Dedifferentiated amniotic fluid mesenchymal stem cell (primary cell): ENCODE measurements around the gene TTLL8.
A peak's percentile ranks its signal among the peaks of the same experiment; 100 is the strongest.

Source experiments
- DNase-seq: peaks from one replicate; pipeline ENCODE4 v3.0.0-alpha.2; 2016; ENCODE audit errors: extremely low spot score

The TTLL8 gene

DNA sequence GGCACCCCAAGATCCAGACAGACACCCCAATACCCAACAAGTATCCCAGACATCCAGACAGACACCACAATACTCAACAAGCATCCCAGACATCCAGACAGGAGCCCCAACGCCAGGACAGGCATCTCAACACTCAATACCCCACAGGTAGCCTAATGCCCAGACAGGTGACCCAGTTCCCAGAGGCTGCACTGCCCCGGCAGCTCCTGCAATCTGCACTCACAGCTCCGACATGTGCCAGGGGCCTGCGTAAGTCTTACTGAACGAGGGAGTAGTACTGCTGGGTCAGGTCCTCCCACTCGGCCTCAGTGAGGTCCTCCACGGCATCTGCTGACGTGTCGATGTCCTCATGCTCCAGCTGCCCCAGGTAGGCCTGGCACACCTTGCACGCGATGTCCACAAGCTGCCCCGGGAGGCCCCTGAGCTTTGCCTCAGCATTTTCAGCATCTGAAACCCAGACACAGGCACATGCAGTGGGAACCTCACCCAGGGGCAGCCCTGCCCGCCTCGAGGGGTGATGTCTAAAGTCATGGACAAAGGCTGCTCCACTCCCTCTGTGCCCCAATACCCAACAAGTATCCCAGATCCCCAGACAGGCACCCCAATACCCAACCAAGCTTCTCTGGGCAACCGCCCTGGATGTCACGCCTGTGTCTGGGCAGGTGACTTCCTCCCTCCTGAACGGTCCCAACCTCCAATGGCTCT, 16.6 kb downstream of the TTLL8 start:
- DNase-seq: no peak

DNA sequence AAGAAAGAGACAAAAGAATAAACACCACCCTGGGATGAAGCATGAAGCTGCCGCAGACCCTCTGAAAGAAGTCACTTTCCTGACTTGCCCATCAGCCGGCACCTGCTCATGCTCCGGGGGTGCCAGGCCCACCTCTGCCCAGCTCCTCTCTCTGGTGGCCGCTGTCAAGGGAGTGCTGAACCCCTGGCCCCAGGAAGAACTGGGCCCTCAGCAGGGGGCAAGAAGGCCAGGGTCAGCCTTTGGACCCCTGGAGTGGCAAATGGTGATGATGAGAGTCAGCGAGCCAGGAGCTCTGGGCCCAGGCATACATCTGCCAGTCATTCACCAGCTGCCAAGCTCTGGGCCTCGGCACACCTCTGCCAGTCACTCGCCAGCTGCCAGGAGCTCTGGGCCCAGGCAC, 17.4 kb downstream of the TTLL8 start:
- DNase-seq: no peak

DNA sequence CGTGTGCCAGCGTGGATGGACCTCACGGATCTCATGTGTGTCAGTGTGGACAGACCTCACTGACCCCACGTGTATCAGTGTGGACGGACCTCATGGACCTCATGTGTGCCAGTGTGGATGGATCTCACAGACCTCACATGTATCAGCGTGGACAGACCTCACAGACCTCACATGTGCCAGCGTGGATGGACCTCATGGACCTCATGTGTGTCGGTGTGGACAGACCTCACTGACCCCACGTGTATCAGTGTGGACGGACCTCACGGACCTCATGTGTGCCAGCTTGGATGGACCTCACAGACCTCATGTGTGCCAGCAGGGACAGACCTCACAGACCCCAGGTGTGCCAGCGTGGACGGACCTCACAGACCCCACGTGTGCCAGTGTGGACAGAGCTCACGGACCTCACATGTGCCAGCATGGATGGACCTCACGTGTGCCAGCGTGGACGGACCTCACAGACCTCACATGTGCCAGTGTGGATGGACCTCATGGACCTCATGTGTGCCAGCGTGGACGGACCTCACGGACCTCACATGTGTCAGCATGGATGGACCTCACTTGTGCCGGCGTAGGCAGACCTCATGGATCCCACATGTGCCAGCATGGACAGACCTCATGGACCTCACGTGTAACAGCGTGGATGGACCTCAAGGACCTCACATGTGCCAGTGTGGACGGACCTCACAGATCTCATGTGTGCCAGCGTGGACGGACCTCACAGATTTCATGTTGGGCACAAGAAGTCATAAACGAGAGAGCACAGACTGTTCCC, 18.2 kb downstream of the TTLL8 start:
- DNase-seq: no peak

DNA sequence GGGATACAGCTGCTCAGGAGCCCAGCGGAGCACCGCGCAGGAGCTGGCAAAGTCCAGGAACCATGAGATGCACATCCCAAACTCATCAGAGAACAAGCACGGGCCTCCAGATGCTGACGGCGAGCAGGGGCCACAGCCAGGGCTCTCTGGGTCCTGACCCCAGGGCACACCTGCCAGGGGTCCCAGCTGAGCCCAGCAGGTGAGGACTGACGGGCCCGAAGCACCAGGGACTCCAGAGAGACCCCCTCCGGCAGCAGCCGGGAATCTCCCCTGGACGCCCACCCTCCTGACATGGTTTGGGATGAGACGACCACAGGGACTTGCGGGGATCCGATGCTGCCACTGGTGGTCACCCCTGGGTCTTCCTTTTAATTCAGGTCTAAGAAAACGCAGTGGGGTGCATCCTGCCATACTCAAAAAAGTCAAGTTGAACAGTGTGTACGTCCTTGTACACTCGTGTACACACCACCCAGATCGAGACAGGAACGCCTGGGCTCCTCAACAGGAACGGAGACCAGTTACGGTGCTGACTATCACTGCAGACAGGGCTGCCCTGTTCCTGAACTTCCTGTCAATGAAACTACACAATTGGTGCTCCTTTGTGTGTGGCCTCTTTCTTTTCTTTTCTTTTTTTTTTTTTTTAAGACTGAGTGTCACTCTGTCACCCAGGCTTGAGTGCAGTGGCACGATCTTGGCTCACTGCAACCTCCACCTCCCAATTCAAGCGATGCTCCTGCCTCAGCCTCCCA, 21.9 kb downstream of the TTLL8 start:
- no peak for DNase-seq

DNA sequence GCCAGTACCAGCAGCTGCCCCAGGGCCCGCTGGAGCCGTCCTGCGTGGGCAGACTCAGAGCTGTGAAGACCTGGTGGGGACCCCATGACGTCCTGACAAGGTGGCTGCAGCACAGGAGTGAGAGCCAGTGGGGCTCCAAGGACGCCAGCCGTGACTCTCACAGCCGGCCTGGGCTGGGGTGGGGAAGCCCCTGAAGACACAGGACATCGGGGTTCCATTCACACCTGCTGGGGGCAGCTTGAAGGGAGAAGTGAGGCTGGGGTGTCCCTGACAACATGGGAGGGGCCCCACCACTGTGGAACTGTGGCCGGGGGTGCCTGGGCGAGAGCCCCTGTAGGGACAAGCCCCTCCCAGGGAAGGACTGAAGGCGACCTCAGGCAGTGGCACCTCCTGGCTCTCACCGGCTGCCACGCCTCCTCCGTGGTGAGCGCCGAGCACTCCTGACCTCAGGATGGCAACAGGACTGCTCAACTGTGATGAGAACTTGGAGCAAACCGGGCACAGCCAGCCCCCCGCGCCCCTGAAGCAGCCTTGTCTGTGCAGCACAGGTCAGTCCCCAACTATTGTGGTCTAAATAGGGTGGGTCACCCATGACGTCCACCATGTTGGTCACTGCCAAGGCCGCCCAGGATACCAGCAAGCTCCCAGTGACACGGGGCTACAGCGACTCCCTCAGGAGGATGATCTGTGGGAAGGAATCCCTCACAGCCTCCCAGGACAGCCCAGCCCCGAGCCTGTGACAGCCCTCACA, 22.8 kb downstream of the TTLL8 start:
- DNase-seq: no peak

DNA sequence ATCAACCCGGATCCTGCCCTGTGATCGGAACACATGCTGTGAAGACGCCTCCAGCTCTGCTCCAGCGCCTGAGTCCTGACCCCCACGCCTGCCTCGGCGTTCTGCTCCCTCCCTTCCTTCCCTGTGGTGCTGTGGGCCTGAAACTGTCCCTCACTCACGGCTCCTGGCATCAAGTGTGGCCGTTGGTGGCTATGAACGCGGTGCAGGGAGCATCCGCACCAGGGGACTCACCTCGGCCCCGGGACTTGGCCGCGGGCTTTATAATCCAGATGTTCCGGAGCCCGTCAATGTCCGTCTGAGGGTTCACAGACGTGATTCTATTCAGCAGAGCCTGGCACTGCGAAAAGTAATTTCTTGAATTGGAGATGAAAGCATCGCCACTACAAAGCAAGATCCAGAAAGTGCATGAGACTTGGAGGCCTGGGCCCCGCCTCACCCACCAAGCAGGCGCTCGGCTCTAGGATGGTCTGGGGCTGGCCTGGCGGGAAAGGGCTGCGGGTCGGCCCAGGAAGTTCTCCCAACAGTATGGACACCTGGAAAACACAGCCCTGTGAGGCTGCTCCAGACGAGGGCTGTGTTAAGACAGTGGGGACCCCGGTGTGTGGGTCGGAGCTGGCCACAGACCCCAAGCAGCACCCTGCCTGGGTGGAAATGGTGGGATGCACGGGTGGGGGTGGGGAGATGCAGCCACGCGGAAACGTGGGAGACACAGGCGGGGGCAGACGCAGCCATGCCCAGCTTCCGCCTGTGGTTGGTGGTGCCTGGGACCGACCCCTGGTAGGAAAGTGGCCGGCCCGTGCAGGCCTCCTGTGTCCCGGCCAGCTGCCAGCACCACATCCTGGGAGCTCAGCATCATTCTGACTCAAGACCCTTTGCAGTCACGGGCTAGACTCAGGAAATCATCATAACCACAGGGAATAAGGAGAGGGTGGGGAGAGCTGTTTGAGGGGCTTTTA, 23.7 kb downstream of the TTLL8 start:
- DNase-seq: no peak

DNA sequence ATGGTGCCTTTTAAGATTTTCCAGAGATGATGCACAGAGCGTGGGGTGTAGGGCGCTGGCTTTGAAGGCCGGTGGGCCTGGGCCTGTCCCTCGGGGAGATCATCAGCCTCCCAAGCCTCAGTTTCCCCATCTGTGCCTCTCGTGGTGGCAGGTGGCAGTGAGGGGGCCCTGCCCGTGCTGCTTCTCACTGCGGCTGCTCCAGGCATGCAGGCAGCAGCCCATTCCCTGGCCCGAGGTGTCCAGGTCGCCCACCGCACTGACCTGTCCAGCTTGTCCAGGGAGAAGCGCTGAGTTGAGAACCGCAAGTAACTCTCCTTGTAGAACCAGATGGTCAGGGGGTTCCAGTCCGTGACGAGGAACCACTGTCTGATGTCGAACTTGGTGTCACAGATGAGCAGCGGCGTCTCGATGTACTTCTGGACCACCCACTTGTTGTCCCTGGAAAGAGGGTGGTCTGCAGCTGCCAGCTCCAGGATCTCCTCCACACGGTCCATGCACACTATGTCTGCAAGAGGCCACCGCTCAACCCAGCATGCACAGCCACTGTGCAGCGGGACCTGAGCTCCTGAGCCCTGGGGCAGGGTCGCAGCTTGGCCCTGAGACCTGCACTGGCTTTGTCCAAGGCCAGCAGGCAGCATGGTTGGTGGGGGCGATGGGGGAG, 25.0 kb downstream of the TTLL8 start:
- no peak for DNase-seq

DNA sequence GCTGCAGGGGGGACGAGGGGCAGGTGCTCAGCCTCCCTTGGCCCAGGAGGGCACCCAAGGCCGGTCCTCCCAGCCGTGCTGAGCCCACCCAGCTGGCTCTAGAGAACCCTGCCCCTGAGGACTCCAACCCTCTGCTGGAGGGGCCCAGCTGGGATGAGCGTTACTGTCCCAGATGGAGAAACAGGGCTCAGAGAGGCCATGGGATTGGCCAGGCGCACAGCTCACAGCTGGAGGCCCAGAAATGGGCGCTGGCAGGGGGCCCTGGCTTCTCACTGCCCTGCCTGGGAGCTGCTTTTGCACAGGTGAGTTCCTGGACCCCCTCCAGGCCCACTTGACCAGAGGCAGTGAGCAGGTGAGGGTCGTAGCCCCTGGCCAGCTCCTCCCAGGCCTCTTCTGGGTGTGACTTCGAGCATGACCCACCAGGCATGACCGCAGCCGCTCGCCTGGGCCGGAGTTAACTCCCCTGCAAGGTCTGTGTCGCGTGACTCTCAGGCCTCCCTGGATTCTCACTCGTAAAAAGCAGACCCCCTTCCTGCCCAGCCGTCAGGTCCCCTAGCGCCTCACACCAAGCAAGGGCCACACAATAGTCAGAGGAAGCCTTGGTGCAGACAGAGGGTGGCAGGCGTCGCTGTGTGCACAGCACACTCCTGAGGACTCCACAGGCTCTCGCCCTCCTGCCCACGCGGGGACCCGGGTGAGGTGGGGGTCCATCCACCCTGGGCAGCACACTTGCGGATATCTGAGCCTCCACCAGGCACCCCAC, 25.8 kb downstream of the TTLL8 start:
- no peak for DNase-seq

DNA sequence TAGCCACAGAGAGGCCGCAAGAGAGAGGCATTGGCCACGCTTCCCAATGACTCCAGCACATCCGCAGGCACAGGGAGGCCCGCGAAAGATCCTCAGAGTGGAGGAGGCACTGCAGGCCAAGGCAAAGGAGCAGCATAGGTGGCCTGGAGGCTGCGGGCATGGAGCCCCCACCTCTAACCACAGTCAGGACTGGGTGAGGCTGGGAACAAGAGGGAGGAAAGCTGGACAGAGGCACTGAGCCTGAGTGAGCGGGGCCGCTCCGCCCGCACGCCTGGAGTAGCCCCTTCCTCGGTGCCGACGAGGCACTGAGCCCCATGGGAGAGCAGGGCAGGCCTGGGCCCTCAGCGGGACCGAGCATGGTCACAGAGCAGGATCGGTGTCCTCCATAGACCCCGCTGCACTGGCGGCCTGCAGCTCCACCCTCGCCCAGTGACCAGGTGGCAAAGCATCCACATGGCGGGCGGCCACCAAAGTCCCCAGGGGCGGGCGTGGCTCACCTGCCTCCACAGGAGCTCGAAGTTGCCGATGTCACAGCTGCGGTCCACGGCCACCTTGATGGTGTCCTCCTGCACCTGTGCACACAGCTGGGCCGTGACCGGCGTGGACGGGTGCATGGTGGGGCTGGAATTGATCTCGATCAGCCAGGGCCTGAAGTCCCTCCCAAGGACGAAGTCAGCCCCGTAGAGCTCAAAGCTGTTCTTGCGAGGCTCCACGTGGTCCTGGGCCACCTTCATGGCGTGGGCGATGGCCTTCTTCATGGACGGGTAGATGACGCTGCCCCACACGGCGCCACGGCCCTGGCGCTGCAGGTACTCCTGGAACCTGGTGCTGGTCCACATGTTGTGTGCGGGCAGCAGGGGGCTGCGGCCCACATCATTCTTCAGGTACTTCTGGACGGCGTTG, 26.7 kb downstream of the TTLL8 start:
- no peak for DNase-seq

DNA sequence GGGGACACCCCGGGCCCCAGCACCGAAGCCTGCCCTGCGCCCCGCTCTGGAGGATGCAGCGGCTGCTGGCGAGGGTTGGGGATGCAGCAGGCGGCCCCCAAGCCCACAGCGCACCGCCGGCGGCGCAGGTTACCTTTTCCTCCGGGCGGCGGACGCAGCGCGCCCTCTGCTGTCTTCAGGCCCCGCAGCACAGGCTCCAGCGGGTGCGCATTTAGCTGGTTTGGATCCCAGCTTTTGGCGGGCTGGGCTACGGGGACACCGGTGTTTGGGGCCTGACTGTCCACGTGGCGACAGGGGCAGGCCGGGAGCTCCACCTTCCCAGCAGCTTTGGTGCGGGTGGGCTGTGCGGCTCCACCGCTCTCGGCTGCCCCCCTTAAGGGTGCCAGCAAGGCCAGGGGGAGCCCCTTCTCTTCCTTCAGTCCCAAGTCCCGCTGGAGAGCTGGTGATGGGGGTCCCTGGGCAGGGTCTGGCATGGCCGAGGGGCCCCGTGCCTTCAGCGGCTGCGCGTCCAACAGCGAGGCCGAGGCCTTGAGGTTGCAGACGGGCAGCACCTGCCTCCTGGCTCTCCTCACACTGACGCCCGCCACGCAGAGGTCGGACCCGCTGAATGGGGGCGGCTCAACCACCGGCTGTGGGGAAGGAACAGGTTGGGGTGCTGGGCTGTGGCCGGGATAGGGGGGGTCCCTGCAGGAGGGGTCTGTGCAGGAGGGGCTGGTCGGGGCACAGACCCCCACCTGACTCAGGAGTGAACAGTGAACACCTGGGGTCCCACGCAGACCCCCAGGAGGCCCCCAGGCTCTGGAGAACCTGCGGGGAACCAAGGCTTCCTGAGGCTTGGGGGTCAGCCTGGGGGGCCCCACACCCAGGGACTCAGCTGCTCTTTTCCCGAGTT, 27.6 kb downstream of the TTLL8 start:
- peak; percentile 38 for DNase-seq

DNA sequence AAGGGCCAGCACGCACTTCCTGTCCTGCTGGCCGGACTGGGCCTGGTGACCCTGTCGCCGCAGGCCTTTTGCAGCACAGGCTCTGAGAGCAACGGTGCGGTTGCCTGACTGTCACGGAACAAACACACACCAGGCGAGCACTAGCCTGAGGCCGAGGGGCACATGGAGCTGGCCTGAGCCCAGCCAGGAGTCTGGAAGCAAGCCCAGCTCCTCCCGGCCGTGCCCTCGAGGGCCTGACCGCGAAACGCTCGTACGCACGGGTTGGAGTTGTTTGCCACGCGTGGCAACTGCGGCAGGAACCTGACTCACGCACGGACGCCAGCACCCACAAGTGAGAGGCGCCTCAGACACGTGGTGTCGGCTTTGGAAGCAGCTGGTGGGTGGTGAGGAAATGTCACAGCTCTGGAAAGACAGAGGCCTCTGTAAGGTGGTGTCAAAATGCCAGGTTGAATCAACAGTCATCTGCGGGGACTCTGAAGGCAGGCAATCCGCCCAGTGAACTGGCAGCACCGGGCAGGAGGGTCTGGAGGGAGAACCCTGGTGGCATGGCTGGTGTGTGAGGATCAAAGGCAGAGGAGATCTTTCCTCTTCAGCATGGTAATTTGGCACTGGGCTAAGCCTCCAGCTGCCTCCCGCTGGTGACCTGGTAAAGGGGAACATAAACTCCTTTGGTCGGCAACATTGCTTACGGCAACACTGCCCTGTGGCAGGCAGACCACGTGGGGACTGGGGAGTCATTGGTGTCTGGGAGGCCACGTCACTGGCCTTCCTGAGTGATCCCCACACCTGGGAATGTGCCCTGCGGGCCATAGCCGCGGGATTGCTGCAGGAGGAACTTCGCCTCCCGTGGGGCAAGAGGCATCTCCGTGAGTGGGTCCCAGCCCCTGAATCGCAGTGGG, 30.2 kb downstream of the TTLL8 start:
- no peak for DNase-seq

DNA sequence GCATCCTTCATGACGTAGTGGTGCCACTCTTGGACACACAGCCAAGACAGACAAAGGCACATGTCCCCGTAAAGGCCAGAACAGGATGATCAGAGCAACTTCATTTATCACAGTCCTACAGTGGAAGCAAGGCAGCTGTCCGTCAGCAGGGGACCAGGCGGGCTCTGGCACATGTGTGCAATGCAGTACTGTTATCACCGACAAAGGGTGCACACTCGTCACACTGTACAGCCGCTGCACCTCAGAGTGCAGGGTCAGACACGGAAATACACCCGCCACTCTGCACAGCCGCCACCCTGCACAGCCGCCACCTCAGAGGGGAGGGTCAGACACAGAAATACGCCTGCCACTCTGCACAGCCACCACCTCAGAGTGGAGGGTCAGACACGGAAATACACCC, 32.1 kb downstream of the TTLL8 start:
- no peak for DNase-seq

DNA sequence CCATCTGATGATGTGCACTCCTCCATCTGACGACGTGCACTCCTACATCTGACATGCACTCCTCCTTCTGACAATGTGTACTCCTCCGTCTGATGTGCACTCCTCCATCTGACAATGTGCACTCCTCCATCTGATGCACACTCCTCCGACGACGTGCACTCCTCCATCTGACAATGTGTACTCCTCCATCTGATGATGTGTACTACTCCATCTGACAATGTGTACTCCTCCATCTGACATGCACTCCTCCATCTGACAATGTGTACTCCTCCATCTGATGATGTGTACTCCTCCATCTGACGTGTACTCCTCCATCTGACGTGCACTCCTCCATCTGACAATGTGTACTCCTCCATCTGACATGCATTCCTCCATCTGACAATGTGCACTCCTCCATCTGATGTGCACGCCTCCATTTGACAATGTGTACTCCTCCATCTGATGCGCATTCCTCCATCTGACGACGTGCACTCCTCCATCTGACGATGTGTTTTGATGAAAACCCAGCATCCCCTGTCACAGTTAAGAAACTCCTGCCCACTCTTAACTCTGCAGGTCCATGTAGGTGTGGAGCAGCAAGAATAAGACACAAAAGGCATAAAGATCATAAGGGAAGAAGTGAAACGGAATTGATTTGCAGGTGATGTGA, 35.8 kb downstream of the TTLL8 start:
- DNase-seq: no peak

DNA sequence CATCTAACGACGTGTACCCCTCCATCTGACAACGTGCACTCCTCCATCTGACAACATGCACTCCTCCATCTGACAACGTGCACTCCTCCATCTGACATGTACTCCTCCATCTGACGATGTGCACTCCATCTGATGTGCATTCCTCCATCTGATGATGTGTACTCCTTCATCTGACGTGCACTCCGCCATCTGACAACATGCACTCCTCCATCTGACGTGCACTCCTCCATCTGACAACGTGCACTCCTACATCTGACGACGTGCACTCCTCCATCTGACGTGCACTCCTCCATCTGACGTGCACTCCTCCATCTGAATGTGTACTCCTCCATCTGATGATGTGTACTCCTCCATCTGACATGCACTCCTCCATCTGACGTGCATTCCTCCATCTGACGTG, 37.5 kb downstream of the TTLL8 start:
- DNase-seq: no peak

DNA sequence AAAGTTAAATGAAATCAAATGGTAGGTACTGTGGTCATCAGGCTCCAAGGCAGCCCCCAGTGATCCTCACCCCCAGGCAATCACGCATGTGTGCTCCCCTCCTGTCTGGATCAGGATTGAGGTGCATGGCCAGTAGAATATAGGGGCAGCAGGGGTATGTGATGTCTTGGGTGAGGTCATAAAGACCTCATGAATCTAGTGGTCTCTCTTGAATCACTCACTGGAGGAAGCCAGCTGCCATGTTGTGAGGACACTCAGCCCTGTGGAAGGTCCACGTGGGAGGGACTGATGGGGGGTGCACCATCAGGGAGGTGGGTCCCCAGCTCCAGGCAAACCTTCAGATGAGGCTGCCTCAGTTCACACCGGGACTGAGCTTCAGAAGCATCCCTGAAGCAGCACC, 38.8 kb downstream of the TTLL8 start:
- no peak for DNase-seq
